Measurements from ENCODE around the gene HNRNPDL.

The HNRNPDL gene

DNA sequence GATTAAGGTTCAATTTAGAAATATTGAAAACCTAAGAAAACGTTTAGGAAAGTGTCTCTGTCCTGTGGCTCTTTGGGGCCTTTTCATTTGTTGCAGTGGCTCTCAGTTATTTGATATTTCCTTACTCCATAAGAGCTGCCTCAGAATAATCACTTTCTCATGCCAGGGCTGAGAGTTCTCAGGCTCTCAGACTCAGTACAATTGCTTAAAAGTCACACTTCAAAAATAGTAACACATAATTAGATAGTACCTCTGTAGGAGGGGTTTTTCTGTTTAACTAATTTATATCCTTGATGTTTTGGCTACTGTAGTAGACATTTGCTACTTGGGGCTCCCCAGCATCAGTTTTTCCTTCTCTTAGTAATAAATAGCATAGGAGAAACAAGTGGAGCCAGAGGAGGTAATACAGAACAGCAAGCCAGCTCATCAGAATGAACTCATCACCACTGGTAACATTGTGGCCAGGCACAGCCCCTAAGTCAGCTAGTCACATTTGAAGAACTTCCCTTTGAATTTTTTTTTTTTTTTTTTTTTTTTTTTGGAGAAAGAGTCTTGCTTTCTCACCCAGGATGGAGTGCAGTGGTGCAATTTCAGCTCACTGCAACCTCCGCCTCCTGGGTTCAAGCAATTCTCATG is 48.5 kb downstream of the HNRNPDL start:
- DNase-seq: no peak

GRCh38 chr4:82381235-82381634 is 49.0 kb downstream of the HNRNPDL start:
- DNase-seq: no peak

DNA sequence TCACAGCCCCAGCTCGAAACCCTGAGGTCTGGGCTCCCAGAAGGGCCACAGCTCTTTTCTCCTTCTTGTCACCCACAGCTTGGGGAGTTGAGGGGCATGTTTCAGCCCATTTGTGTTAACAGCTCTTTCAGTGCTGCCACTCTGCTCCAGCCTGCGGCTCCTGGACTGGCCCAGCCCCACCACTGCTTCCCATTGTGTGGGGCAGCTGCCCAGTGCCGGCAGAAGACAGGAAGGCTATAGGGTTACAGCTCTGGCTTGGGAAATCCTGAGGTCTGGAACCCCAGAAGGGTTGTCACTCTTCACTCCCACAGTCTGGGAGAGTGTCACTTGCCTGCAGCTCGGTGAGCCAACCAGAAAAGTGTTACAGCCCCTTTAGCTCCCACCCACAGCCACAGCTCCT is 49.4 kb downstream of the HNRNPDL start:
- no peak for DNase-seq

- no peak for DNase-seq
Measured at GRCh38 chr4:82380344-82380743, 49.9 kb downstream of the HNRNPDL start.

- no peak for DNase-seq
Measured at GRCh38 chr4:82376109-82376508, 54.2 kb downstream of the HNRNPDL start.

DNA sequence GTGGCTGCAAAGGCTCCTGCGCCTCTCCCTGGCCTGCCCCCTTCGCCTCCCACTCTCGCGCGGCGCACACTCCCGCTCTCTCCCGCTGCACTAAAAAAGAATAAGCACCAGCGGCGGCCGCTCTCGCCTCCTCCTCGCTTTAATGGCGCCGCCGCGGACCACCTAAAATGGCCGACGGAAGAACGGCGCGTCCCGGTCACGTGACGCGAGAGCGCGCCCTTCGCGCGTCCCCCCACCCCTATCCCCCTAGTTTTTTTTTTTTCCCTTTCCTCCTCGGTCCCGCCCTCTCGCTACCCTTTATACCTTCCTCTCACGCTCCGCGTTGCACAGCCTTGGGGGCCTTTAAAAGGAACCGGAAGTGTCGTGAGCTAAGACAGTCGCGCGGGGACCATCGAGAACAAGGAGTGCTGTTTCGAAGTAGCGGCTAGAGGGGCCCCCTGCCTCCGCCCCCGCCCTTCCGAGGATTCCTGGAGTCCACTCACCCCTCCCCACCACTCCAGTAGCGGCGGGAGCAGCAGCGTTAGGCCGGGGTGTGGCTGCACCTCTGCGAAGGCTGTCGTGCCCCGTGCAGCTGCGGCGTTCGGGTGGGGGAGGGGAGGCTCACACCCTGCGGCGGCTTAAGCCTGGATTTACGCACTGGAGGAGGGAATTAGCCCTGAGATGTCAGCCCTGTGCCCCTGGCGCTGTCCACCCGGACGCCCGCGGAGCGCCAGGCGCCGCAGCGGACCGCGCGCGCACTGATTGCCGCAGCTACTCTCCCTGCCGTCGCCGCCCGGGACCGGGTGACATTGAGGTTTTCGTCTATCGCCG is 56.2 kb downstream of the HNRNPDL start, which contains the start of gene HNRNPD:
Gene HNRNPD, minus strand, starts transcription at position 176 of the 810 bp plus-strand sequence. CDS start 313 bp downstream, outside the sequence.
- DNase-seq: peak; percentile 99

GRCh38 chr4:82373486-82373815 is 56.8 kb downstream of the HNRNPDL start:
- DNase-seq: no peak
